GM12864 (cell line): ENCODE results near the gene TMEM108.

Experiments used
- DNase-seq: peaks from one replicate; pipeline ENCODE4 v3.0.0-alpha.2; 2011; ENCODE audit warnings: low read depth
- H3K4me3 ChIP-seq: 2 replicates; pipeline ENCODE4 v1.5.1; 2011; ENCODE audit warnings: mild to moderate bottlenecking, low read depth, low read length, control low read depth
- TF ChIP-seq, protein P1 (sequence below): IDR thresholded peaks from 2 replicates; pipeline ENCODE4 v1.5.1; 2011; ENCODE audit warnings: low read depth, mild to moderate bottlenecking, moderate library complexity, low read length, control low read depth, inconsistent platforms; ENCODE audit errors: missing control alignments

Gene TMEM108

DNA sequence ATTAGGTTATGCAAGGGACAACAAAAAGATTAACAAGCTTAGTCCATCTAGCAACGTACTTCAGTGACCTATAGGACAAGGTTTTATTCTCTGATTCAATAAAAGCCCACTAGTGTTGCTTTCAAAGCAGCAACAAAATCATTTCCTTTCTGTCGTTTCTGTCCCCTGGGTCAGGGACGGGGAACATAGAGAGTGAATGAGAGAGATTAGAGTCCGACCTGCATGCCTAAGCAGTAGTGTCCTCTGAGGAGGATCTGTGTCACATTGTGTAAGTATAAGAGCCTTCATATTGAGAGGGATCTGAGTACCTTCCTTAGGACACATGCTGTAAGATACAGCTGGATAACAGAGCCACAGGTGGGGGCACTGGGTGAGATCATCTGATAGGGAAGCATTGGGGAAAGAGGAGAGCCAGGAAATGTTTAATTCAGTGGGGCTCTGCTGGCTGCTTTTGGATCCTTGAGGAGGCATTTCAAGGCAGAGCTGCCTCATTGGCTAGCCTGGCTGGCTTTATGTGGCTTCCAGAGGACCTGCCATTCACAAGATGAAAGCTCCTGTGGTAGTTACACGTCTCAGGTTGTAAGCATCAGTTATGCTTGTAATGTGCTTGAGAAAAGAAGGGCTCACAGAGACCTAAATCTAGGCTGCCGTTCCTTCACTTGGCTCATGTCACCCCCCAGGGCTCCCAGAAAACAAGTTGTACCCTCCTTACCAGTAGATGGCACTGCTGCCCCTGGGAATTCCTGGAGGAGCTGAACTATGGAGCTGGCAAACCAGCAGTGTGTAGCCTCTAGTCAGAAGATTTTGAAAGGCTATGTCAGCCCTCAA lies 2.7 kb downstream of the TMEM108 start:
- TF ChIP-seq, protein P1, sequence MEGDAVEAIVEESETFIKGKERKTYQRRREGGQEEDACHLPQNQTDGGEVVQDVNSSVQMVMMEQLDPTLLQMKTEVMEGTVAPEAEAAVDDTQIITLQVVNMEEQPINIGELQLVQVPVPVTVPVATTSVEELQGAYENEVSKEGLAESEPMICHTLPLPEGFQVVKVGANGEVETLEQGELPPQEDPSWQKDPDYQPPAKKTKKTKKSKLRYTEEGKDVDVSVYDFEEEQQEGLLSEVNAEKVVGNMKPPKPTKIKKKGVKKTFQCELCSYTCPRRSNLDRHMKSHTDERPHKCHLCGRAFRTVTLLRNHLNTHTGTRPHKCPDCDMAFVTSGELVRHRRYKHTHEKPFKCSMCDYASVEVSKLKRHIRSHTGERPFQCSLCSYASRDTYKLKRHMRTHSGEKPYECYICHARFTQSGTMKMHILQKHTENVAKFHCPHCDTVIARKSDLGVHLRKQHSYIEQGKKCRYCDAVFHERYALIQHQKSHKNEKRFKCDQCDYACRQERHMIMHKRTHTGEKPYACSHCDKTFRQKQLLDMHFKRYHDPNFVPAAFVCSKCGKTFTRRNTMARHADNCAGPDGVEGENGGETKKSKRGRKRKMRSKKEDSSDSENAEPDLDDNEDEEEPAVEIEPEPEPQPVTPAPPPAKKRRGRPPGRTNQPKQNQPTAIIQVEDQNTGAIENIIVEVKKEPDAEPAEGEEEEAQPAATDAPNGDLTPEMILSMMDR, result peak; percentile 67
- peak; percentile 16 for DNase-seq
- H3K4me3 ChIP-seq, result no peak overlapping the region

- no peak overlapping the region for H3K4me3 ChIP-seq
- no peak for DNase-seq
- TF ChIP-seq, protein P1, result no peak
Measured at GRCh38 chr3:133041524-133041829, 3.3 kb downstream of the TMEM108 start.

- no peak overlapping the region for H3K4me3 ChIP-seq
- TF ChIP-seq, protein P1, result no peak
- no peak for DNase-seq
Measured at GRCh38 chr3:133042778-133043177, 4.6 kb downstream of the TMEM108 start.

- no peak for DNase-seq
- no peak overlapping the region for H3K4me3 ChIP-seq
- TF ChIP-seq, protein P1, result no peak
Measured at GRCh38 chr3:133047980-133048379, 9.8 kb downstream of the TMEM108 start.

GRCh38 chr3:133049491-133049890 lies 11.3 kb downstream of the TMEM108 start:
- no peak overlapping the region for H3K4me3 ChIP-seq
- DNase-seq, result no peak
- TF ChIP-seq, protein P1, result no peak

DNA sequence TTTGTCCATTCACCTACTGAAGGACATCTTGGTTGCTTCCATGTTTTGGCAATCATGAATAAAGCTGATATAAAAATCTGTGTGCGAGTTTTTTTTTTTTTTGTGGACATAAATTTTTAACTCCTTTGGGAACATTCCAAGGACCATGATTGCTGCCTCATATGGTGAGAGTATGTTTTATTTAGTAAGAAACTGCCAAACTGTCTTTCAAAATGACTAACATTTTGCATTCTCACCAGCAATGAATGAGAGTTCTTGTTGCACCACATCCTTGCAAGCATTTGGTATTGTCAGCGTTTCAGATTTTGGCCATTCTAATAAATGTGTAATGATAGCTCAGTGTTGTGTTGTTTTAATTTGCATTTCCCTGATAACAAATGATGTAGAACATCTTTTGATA lies 12.7 kb downstream of the TMEM108 start:
- H3K4me3 ChIP-seq, result no peak overlapping the region
- no peak for DNase-seq
- TF ChIP-seq, protein P1, result no peak

DNA sequence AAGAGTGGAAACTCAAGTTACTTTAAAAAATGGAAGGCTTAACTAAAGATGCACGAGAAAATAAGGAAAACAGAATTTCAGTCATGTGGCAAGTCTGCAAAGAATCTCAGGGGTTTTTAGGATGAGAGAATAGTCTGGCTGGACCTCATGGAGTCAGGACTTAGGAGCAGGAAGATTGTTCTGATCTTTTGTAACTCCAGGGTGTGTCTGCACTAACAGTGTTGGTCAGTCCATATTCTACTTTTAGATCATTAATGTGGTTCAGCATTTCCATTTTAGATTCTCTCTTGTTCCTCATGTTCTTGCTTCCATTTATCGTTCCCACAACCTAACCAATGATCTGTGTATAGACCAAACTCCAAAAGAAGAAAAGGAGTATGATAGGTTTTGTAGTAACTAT lies 15.3 kb downstream of the TMEM108 start:
- no peak overlapping the region for H3K4me3 ChIP-seq
- DNase-seq, result no peak
- TF ChIP-seq, protein P1, result no peak
